ENCODE data around the gene GJB5.
"Not testable (repeated sequence)": the region's sequence is repeated elsewhere in the genome, so short reads cannot be mapped to it uniquely, and the experiment has no call there.

Gene GJB5

DNA sequence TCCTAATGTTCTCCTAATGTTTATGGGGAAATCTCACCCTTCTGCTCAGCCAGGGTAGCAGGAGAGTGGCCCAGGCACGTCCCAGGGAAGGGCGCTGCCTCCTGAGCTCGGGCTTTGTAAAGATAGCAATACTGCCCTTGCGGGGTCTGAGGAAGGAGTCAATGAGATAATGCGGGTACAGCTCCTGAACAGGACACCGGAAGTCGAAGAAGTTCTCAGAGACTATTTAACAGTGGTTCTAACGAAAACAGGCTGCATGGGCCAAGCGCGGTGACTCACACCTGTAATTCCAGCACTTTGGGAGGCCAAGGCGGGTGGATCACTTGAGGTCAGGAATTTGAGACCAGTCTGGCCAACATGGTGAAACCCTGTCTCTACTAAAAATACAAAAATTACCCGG, 17.6 kb upstream of the GJB5 start:
- H3K79me1 ChIP-seq (ENCODE audit: low read length); H3K9ac ChIP-seq (ENCODE audit: low read length); H3K4me3 ChIP-seq (ENCODE audit: low read depth, low read length); H2AK5ac ChIP-seq (ENCODE audit: low read length); H3K4ac ChIP-seq (ENCODE audit: low read depth, low read length); H2AFZ ChIP-seq (ENCODE audit: insufficient read depth, low read length, poor library complexity); H4K91ac ChIP-seq (ENCODE audit: low read depth, low read length); H3K23ac ChIP-seq (ENCODE audit: low read length); H3K4me1 ChIP-seq (ENCODE audit: control insufficient read depth in 1 of 2, insufficient read depth in 2 of 2, low read length in 2 of 2); H3K14ac ChIP-seq (ENCODE audit: low read length); H2BK120ac ChIP-seq (ENCODE audit: insufficient read depth, low read length, poor library complexity); H3K79me2 ChIP-seq (ENCODE audit: control insufficient read depth, insufficient read depth, low read length, poor library complexity); H4K12ac ChIP-seq (ENCODE audit: low read depth, low read length); H2BK12ac ChIP-seq (ENCODE audit: low read length); H3K9me3 ChIP-seq (ENCODE audit: insufficient read depth, low read depth, low read length); H3K27ac ChIP-seq (ENCODE audit: low read depth, low read length); H3K18ac ChIP-seq (ENCODE audit: low read length); H4K8ac ChIP-seq (ENCODE audit: low read depth, low read length); H3K27me3 ChIP-seq (ENCODE audit: insufficient read depth, low read length); H3K36me3 ChIP-seq (ENCODE audit: control insufficient read depth in 1 of 2, insufficient read depth in 2 of 2, low read length in 2 of 2); H3K4me2 ChIP-seq (ENCODE audit: low read length); H2BK5ac ChIP-seq (ENCODE audit: low read depth, low read length, poor library complexity): not testable (repeated sequence)
- no CpG with 5 or more reads among the region's 12 CpGs for WGBS (ENCODE audit: extremely low coverage, insufficient coverage, insufficient read length)
- DNase-seq, result peak; percentile 86 to 90

GRCh38 chr1:34739613-34740012, 15.2 kb upstream of the GJB5 start:
- Histone ChIP-seq H3K79me2 (ENCODE audit: control insufficient read depth, insufficient read depth, low read length, poor library complexity) (no peaks in the 10 kb centered on the region), H3K4ac (ENCODE audit: low read depth, low read length) (no peak overlapping the region), H3K27ac (ENCODE audit: low read depth, low read length) (no peak overlapping the region), H3K27me3 (ENCODE audit: insufficient read depth, low read length) (no peaks in the 10 kb centered on the region), H3K9me3 (ENCODE audit: insufficient read depth, low read depth, low read length) (peaks cover 2% of the 10 kb centered on the region), H3K36me3 (ENCODE audit: control insufficient read depth in 1 of 2, insufficient read depth in 2 of 2, low read length in 2 of 2) (no peaks in the 10 kb centered on the region), H3K23ac (ENCODE audit: low read length) (no peak overlapping the region), H3K4me1 (ENCODE audit: control insufficient read depth in 1 of 2, insufficient read depth in 2 of 2, low read length in 2 of 2) (peaks cover 0 to 2% of the 10 kb centered on the region in 2 experiments), H3K79me1 (ENCODE audit: low read length) (no peaks in the 10 kb centered on the region), H4K12ac (ENCODE audit: low read depth, low read length) (no peak overlapping the region), H3K4me3 (ENCODE audit: low read depth, low read length) (no peak overlapping the region), H3K14ac (ENCODE audit: low read length) (no peak overlapping the region), H3K9ac (ENCODE audit: low read length) (no peak overlapping the region), H2AK5ac (ENCODE audit: low read length) (no peak overlapping the region), H2AFZ (ENCODE audit: insufficient read depth, low read length, poor library complexity) (no peak overlapping the region), H4K91ac (ENCODE audit: low read depth, low read length) (no peak overlapping the region), H2BK12ac (ENCODE audit: low read length) (no peak overlapping the region), H3K4me2 (ENCODE audit: low read length) (no peak overlapping the region), H3K18ac (ENCODE audit: low read length) (no peak overlapping the region), H2BK5ac (ENCODE audit: low read depth, low read length, poor library complexity) (no peak overlapping the region), H4K8ac (ENCODE audit: low read depth, low read length) (no peak overlapping the region), H2BK120ac (ENCODE audit: insufficient read depth, low read length, poor library complexity) (no peak overlapping the region)
- no CpG with 5 or more reads among the region's 3 CpGs for WGBS (ENCODE audit: extremely low coverage, insufficient coverage, insufficient read length)
- DNase-seq, result no peak

DNA sequence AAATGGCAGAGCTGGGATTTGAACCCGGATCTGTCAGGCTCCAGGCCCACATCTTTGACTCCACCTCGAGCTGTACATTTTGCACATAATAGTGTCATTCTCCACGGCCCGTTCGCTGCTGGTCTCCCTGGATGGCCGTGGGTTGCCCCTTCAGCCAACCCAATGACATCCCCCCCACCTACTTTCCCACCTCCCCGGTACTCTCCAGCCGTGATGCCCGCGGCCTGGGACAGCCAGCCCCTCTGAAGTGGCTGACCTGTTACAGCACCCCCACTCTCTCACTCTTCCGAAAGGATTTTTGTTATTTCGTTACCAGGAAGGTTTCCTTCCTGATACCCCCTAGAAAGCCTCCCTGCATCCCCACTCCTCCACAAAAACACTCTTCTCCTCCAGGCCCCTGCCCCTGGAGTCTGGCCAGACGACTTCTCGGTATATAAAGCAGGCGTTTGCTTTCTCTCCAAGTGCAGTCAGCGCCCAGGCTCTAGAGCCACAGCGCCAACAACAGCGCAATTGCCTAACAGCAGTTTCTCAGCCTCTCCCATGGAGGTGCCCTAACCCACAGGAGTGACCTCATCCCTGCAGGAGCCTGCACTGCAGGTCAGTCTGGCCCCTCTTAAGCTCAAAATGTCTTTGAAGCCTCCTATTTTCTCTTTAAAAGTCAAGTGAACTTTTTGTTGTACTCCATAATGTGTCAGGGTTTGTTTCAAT, 14.5 kb upstream of the GJB5 start:
- H4K91ac ChIP-seq (ENCODE audit: low read depth, low read length), result no peak overlapping the region
- H4K12ac ChIP-seq (ENCODE audit: low read depth, low read length), result no peak overlapping the region
- H3K4me1 ChIP-seq (ENCODE audit: control insufficient read depth in 1 of 2, insufficient read depth in 2 of 2, low read length in 2 of 2), result peaks cover 0 to 2% of the 10 kb centered on the region in 2 experiments
- H2BK12ac ChIP-seq (ENCODE audit: low read length), result no peak overlapping the region
- H2AK5ac ChIP-seq (ENCODE audit: low read length), result no peak overlapping the region
- no peak overlapping the region for H3K14ac ChIP-seq (ENCODE audit: low read length)
- H4K8ac ChIP-seq (ENCODE audit: low read depth, low read length), result no peak overlapping the region
- H3K4ac ChIP-seq (ENCODE audit: low read depth, low read length), result no peak overlapping the region
- H3K27me3 ChIP-seq (ENCODE audit: insufficient read depth, low read length), result no peaks in the 10 kb centered on the region
- no peak overlapping the region for H2AFZ ChIP-seq (ENCODE audit: insufficient read depth, low read length, poor library complexity)
- WGBS (ENCODE audit: extremely low coverage, insufficient coverage, insufficient read length), result no CpG with 5 or more reads among the region's 18 CpGs
- no peak overlapping the region for H3K27ac ChIP-seq (ENCODE audit: low read depth, low read length)
- no peak overlapping the region for H3K4me3 ChIP-seq (ENCODE audit: low read depth, low read length)
- no peak overlapping the region for H3K18ac ChIP-seq (ENCODE audit: low read length)
- H3K36me3 ChIP-seq (ENCODE audit: control insufficient read depth in 1 of 2, insufficient read depth in 2 of 2, low read length in 2 of 2), result no peaks in the 10 kb centered on the region
- H3K23ac ChIP-seq (ENCODE audit: low read length), result no peak overlapping the region
- H2BK5ac ChIP-seq (ENCODE audit: low read depth, low read length, poor library complexity), result no peak overlapping the region
- H2BK120ac ChIP-seq (ENCODE audit: insufficient read depth, low read length, poor library complexity), result no peak overlapping the region
- peak; percentile 66 for DNase-seq
- no peak overlapping the region for H3K9ac ChIP-seq (ENCODE audit: low read length)
- H3K9me3 ChIP-seq (ENCODE audit: insufficient read depth, low read depth, low read length), result peaks cover 2% of the 10 kb centered on the region
- H3K79me2 ChIP-seq (ENCODE audit: control insufficient read depth, insufficient read depth, low read length, poor library complexity), result no peaks in the 10 kb centered on the region
- no peaks in the 10 kb centered on the region for H3K79me1 ChIP-seq (ENCODE audit: low read length)
- H3K4me2 ChIP-seq (ENCODE audit: low read length), result no peak overlapping the region

DNA sequence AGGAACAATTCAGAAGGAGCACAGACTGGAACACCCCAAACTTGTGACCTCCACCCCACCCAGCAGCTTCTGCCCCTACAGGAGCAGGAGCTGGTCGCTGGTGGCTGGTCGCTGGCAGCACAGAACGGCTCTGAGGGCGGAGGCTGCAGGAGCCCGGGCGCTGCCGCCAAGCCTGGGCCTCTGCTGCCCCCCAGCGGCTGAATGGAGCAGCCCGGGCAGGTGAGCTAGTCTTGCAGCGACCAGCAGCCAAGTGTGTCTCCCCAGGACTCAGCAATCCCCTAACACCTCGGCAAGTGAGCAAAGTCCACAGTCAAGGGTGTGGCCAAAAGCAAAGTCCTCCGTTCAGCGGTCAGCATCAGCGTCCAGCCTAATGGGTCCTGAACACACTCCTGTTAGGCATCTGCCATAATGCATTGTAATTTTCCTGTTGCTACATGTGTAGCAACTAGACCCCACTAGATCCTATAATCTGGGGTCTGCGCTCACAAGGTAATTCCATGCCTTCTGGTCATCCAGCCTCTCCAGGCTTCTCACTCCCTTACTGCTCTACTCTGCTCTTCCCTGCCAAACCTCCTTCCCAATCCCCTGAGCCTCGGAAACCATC, 12.1 kb upstream of the GJB5 start:
- peak; percentile 78 to 87 for DNase-seq
- Histone ChIP-seq H3K14ac (ENCODE audit: low read length) (no peak overlapping the region), H3K9me3 (ENCODE audit: insufficient read depth, low read depth, low read length) (peaks cover under 1% of the 10 kb centered on the region), H2AFZ (ENCODE audit: insufficient read depth, low read length, poor library complexity) (no peak overlapping the region), H3K79me1 (ENCODE audit: low read length) (no peaks in the 10 kb centered on the region), H2BK120ac (ENCODE audit: insufficient read depth, low read length, poor library complexity) (no peak overlapping the region), H3K79me2 (ENCODE audit: control insufficient read depth, insufficient read depth, low read length, poor library complexity) (no peaks in the 10 kb centered on the region), H4K12ac (ENCODE audit: low read depth, low read length) (no peak overlapping the region), H3K36me3 (ENCODE audit: control insufficient read depth in 1 of 2, insufficient read depth in 2 of 2, low read length in 2 of 2) (no peaks in the 10 kb centered on the region), H2BK5ac (ENCODE audit: low read depth, low read length, poor library complexity) (no peak overlapping the region), H3K23ac (ENCODE audit: low read length) (no peak overlapping the region), H3K4me2 (ENCODE audit: low read length) (no peak overlapping the region), H3K4me1 (ENCODE audit: control insufficient read depth in 1 of 2, insufficient read depth in 2 of 2, low read length in 2 of 2) (peaks cover 0 to 2% of the 10 kb centered on the region in 2 experiments), H3K18ac (ENCODE audit: low read length) (no peak overlapping the region), H3K27me3 (ENCODE audit: insufficient read depth, low read length) (no peaks in the 10 kb centered on the region), H4K91ac (ENCODE audit: low read depth, low read length) (no peak overlapping the region), H3K9ac (ENCODE audit: low read length) (no peak overlapping the region), H3K27ac (ENCODE audit: low read depth, low read length) (no peak overlapping the region), H2AK5ac (ENCODE audit: low read length) (no peak overlapping the region), H3K4ac (ENCODE audit: low read depth, low read length) (no peak overlapping the region), H3K4me3 (ENCODE audit: low read depth, low read length) (no peak overlapping the region), H4K8ac (ENCODE audit: low read depth, low read length) (no peak overlapping the region), H2BK12ac (ENCODE audit: low read length) (no peak overlapping the region)
- WGBS (ENCODE audit: extremely low coverage, insufficient coverage, insufficient read length), result no CpG with 5 or more reads among the region's 16 CpGs
